Upper lobe of left lung (tissue), 4 donors: ENCODE measurements around the gene APOA1.

Experiments used
- CTCF ChIP-seq, 6 experiments: fragments of 450-650 bp in 4 of 6; fragments of 200-600 bp in 2 of 6; sonication (generic) in 2 of 6; IDR thresholded peaks; one replicate each; pipeline ENCODE4 v1.5.1; 2016 to 2019; ENCODE audit warnings: antibody characterized with exemption in 6 of 6
- POLR2A ChIP-seq, 4 donors: fragments of 450-650 bp; IDR thresholded peaks; one replicate each; pipeline ENCODE4 v1.5.1; 2016 to 2017; ENCODE audit warnings: antibody characterized with exemption in 4 of 4, mild to moderate bottlenecking in 2 of 4
- POLR2AphosphoS5 ChIP-seq, 2 donors: sonication (generic); formaldehyde crosslinking; IDR thresholded peaks; one replicate each; pipeline ENCODE4 v1.5.1; 2017; ENCODE audit warnings: antibody characterized with exemption in 2 of 2

- TF ChIP-seq CTCF (IDR thresholded peaks at IDR 0.05) = no peak
- no peak for TF ChIP-seq POLR2A (IDR thresholded peaks at IDR 0.05)
- TF ChIP-seq POLR2AphosphoS5 (IDR thresholded peaks at IDR 0.05) = no peak
Measured at GRCh38 chr11:116840746-116841296, 3.4 kb upstream of the APOA1 start.
